ENCODE results near the gene SIRPB1. TPM values are rescaled to one million over a fixed set of nuclear protein-coding genes. Genes with fewer than 3 reads are reported as not detected.
"Not testable (repeated sequence)": the region's sequence is repeated elsewhere in the genome, so short reads cannot be mapped to it uniquely, and the experiment has no call there.

SIRPB1 gene
- total RNA-seq, 1 donor from 2014 or later: 6.7 TPM

DNA sequence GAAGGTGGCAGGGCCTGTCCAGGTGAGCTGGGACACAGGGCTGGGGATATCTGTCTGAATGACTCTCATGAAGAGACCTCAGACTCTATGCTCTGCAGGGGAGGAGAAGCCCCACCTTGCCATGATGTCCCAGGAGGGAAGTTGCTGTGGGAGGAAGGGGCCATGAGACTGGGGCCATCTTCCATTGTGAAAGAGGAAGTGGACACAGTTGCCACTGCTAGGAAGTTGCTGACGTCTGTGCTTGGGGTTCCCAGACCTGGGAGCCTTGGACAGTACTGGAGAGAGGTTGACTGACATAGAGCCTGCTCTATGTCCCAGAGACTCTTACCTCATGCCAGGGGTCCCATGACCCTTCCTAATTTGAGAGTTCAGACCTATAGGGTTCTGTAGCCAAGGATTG lies 24.5 kb downstream of the SIRPB1 start:
- no peak for DNase-seq (ENCODE audit: low read depth)

DNA sequence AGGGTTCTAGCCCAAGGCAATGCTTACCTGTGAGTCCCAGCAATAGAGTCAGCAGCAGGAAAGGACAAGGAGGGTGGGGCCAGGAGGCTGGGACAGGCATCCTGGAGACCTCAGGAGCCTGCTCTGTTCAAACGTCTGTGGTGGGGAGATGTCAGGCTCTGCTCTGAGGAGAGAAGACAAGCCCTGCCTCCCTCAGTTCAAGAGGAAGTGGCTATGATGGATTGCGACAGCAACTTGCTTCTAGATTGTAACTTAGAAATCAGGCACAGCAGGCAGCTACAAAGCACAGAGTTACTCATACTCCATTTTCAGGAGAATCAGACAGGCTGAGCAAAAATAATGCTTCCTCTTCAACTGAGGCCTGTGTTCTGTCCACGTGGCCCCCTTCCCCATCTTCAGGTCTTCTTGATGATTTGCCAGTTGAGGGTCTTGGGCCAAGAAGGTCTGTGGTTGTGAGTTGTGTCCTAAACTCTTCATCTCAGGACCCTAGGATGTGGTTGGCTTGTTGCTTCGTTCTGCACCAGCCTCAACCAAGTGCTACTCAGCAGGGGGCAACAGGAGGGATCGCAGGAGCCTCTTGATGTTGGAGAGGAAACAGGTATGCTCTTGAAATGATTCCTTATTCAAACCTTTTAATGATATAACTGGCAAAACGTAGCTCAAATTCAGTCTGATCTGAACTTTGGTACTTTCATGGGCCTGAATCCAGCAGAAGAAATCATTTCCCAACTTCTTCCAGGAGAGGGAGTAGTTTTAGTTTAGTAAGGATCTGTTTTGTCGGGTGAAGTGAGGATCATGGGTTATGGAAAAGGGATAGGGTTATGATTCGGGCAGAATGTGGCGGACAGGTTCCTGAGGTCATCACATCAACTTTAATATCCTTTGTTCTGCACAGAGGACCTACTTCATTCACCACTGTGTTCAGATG lies 31.0 kb downstream of the SIRPB1 start:
- peak; percentile 75 for DNase-seq (ENCODE audit: low read depth)

GRCh38 chr20:1587781-1588532 lies 31.9 kb downstream of the SIRPB1 start:
- DNase-seq (ENCODE audit: low read depth): peak; percentile 72

DNA sequence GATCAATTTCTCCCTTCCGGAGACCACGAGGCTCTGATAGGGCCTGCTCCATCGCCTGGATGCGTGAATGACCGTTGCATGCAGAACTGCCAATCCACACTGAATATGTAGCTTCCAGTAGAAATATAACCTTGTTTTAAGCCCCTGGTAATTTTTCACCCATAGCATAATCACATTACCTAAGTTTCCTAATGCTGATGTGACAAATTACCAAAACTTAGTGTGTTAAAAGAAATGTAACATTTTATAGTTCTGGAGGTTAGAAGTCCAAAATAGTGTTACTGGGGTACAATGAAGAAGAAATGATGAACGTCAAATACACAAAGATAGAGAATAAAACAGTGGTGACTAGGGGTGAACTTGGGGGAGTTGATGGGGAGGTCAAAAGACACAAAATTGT lies 40.3 kb downstream of the SIRPB1 start:
- no peak for DNase-seq (ENCODE audit: low read depth)

GRCh38 chr20:1577906-1578305 lies 41.9 kb downstream of the SIRPB1 start:
- no peak for DNase-seq (ENCODE audit: low read depth)

DNA sequence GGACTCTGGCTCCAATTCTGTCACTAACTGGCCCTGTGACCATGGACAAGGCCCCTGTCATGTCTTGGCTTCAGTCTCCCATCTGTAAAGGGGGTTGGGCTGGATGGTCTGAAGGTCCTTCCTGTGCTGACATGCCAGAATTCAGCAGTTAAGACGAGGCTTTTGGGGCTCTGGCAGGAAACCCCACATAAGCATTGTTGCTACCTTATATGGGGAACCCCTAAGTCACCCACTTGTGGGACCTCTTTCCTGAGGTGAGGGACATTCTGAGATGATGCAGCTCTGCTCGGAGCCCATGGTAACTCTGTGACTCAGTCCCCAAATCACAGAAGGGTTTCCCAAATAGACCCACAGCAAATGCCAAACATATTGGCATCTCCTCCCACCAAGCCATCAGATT lies 42.5 kb downstream of the SIRPB1 start:
- DNase-seq (ENCODE audit: low read depth): not testable (repeated sequence)

DNA sequence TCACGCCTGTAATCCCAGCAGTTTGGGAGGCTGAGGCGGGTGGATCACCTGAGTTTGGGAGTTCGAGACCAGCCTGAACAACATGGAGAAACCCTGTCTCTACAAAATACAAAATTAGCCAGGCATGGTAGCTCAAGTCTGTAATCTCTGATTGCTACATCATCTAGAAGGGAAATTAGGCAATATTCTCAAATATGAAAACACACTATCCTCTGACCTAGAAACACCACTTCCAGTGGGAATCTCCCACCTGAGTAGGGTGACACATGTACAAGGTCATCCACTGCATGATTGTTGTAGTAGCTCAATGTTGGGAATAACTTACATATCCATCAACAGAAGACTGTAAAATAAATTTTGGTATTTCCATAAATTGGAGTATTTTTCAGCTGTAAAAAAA lies 43.2 kb downstream of the SIRPB1 start:
- DNase-seq (ENCODE audit: low read depth): no peak

- DNase-seq (ENCODE audit: low read depth): not testable (repeated sequence)
Observed at GRCh38 chr20:1576003-1576402, 43.8 kb downstream of the SIRPB1 start.

DNA sequence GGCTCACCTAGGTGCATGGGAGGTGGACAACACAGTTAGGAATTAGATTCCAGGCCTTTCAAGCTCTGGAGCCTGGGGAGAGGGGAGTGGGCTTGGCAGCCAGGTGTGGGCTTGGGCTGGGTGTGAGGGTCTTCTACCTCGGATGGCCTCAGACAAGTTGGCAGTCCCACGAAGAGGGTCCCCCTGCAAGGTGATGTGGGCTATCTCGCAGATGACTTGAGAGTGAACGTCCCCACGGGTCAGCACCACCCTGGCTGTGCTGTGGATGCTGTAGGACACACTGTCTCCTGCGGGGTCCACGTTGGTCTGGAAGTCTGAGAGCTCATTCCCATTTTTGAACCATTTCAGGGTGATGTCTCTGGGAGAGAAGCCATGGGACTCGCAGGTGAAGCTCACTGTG lies 48.2 kb downstream of the SIRPB1 start:
- DNase-seq (ENCODE audit: low read depth): not testable (repeated sequence)

Other genes with a start within 250 kb of the SIRPB1 start
- 131 and 138 TPM in 2 replicates for gene FKBP1A, start 227.0 kb downstream of the SIRPB1 start, total RNA-seq
- gene NSFL1C, start 153.2 kb downstream of the SIRPB1 start, total RNA-seq: 30.6 and 50.1 TPM in 2 replicates
- not detected in 2 replicates for gene SIRPB2, start 128.6 kb downstream of the SIRPB1 start, total RNA-seq
- gene SIRPD, start 62.3 kb downstream of the SIRPB1 start, total RNA-seq: not detected in 2 replicates
- not detected in 2 replicates for gene SIRPG, start 37.8 kb upstream of the SIRPB1 start, total RNA-seq